Measurements from ENCODE around the gene ZNF764.

The ZNF764 gene

GRCh38 chr16:30566531-30566930 lies 8.4 kb upstream of the ZNF764 start:
- peaks cover 2% of the 10 kb centered on the region for H3K9me3 ChIP-seq (ENCODE audit: insufficient read depth, low read depth, low read length)
- no peak overlapping the region for H3K4ac ChIP-seq (ENCODE audit: low read depth, low read length)
- no peak overlapping the region for H3K23ac ChIP-seq (ENCODE audit: low read length)
- H2AFZ ChIP-seq (ENCODE audit: insufficient read depth, low read length, poor library complexity), result no peak overlapping the region
- H2BK120ac ChIP-seq (ENCODE audit: insufficient read depth, low read length, poor library complexity), result no peak overlapping the region
- H3K9ac ChIP-seq (ENCODE audit: low read length), result no peak overlapping the region
- no peak overlapping the region for H3K4me2 ChIP-seq (ENCODE audit: low read length)
- H3K18ac ChIP-seq (ENCODE audit: low read length), result no peak overlapping the region
- no peak overlapping the region for H2AK5ac ChIP-seq (ENCODE audit: low read length)
- H3K27me3 ChIP-seq (ENCODE audit: insufficient read depth, low read length), result no peaks in the 10 kb centered on the region
- H2BK12ac ChIP-seq (ENCODE audit: low read length), result no peak overlapping the region
- H3K4me1 ChIP-seq (ENCODE audit: control insufficient read depth in 1 of 2, insufficient read depth in 2 of 2, low read length in 2 of 2), result peaks cover 5% of the 10 kb centered on the region in 2 experiments
- WGBS (ENCODE audit: extremely low coverage, insufficient coverage, insufficient read length), result no CpG with 5 or more reads among the region's 4 CpGs
- no peak overlapping the region for H4K12ac ChIP-seq (ENCODE audit: low read depth, low read length)
- no peak overlapping the region for H4K91ac ChIP-seq (ENCODE audit: low read depth, low read length)
- H3K27ac ChIP-seq (ENCODE audit: low read depth, low read length), result no peak overlapping the region
- no peak overlapping the region for H3K14ac ChIP-seq (ENCODE audit: low read length)
- H3K79me2 ChIP-seq (ENCODE audit: control insufficient read depth, insufficient read depth, low read length, poor library complexity), result peaks cover 7% of the 10 kb centered on the region
- H4K8ac ChIP-seq (ENCODE audit: low read depth, low read length), result no peak overlapping the region
- DNase-seq, result no peak
- H3K36me3 ChIP-seq (ENCODE audit: control insufficient read depth in 1 of 2, insufficient read depth in 2 of 2, low read length in 2 of 2), result peaks cover 0 to 3% of the 10 kb centered on the region in 2 experiments
- peaks cover 7% of the 10 kb centered on the region for H3K79me1 ChIP-seq (ENCODE audit: low read length)
- no peak overlapping the region for H3K4me3 ChIP-seq (ENCODE audit: low read depth, low read length)
- no peak overlapping the region for H2BK5ac ChIP-seq (ENCODE audit: low read depth, low read length, poor library complexity)

- Histone ChIP-seq H3K14ac (ENCODE audit: low read length) (no peak overlapping the region), H3K9ac (ENCODE audit: low read length) (no peak overlapping the region), H3K4me3 (ENCODE audit: low read depth, low read length) (no peak overlapping the region), H3K27ac (ENCODE audit: low read depth, low read length) (no peak overlapping the region), H4K8ac (ENCODE audit: low read depth, low read length) (no peak overlapping the region), H3K79me1 (ENCODE audit: low read length) (peaks cover 2% of the 10 kb centered on the region), H3K23ac (ENCODE audit: low read length) (no peak overlapping the region), H2AFZ (ENCODE audit: insufficient read depth, low read length, poor library complexity) (no peak overlapping the region), H2BK5ac (ENCODE audit: low read depth, low read length, poor library complexity) (no peak overlapping the region), H3K9me3 (ENCODE audit: insufficient read depth, low read depth, low read length) (peaks cover 2% of the 10 kb centered on the region), H2AK5ac (ENCODE audit: low read length) (no peak overlapping the region), H2BK120ac (ENCODE audit: insufficient read depth, low read length, poor library complexity) (no peak overlapping the region), H3K36me3 (ENCODE audit: control insufficient read depth in 1 of 2, insufficient read depth in 2 of 2, low read length in 2 of 2) (peaks cover 0 to 3% of the 10 kb centered on the region in 2 experiments), H3K18ac (ENCODE audit: low read length) (no peak overlapping the region), H4K12ac (ENCODE audit: low read depth, low read length) (no peak overlapping the region), H3K4ac (ENCODE audit: low read depth, low read length) (no peak overlapping the region), H3K79me2 (ENCODE audit: control insufficient read depth, insufficient read depth, low read length, poor library complexity) (peaks cover 1% of the 10 kb centered on the region), H3K27me3 (ENCODE audit: insufficient read depth, low read length) (no peaks in the 10 kb centered on the region), H3K4me2 (ENCODE audit: low read length) (no peak overlapping the region), H3K4me1 (ENCODE audit: control insufficient read depth in 1 of 2, insufficient read depth in 2 of 2, low read length in 2 of 2) (peaks cover 3% of the 10 kb centered on the region in 2 experiments), H4K91ac (ENCODE audit: low read depth, low read length) (no peak overlapping the region), H2BK12ac (ENCODE audit: low read length) (no peak overlapping the region)
- no peak for DNase-seq
- no CpG with 5 or more reads among the region's 8 CpGs for WGBS (ENCODE audit: extremely low coverage, insufficient coverage, insufficient read length)
These were observed 7.8 kb upstream of the ZNF764 start for GRCh38 chr16:30565984-30566383.

GRCh38 chr16:30565526-30565925 lies 7.4 kb upstream of the ZNF764 start:
- Histone ChIP-seq H2BK12ac (ENCODE audit: low read length) (no peak overlapping the region), H3K9me3 (ENCODE audit: insufficient read depth, low read depth, low read length) (peaks cover 2% of the 10 kb centered on the region), H3K4me2 (ENCODE audit: low read length) (no peak overlapping the region), H3K9ac (ENCODE audit: low read length) (no peak overlapping the region), H3K4me3 (ENCODE audit: low read depth, low read length) (no peak overlapping the region), H4K12ac (ENCODE audit: low read depth, low read length) (no peak overlapping the region), H3K4ac (ENCODE audit: low read depth, low read length) (no peak overlapping the region), H2AK5ac (ENCODE audit: low read length) (no peak overlapping the region), H4K91ac (ENCODE audit: low read depth, low read length) (no peak overlapping the region), H3K4me1 (ENCODE audit: control insufficient read depth in 1 of 2, insufficient read depth in 2 of 2, low read length in 2 of 2) (no peaks in the 10 kb centered on the region), H3K14ac (ENCODE audit: low read length) (no peak overlapping the region), H3K27me3 (ENCODE audit: insufficient read depth, low read length) (no peaks in the 10 kb centered on the region), H3K79me1 (ENCODE audit: low read length) (no peaks in the 10 kb centered on the region), H4K8ac (ENCODE audit: low read depth, low read length) (no peak overlapping the region), H2BK5ac (ENCODE audit: low read depth, low read length, poor library complexity) (no peak overlapping the region), H2AFZ (ENCODE audit: insufficient read depth, low read length, poor library complexity) (no peak overlapping the region), H3K27ac (ENCODE audit: low read depth, low read length) (no peak overlapping the region), H2BK120ac (ENCODE audit: insufficient read depth, low read length, poor library complexity) (no peak overlapping the region), H3K18ac (ENCODE audit: low read length) (no peak overlapping the region), H3K79me2 (ENCODE audit: control insufficient read depth, insufficient read depth, low read length, poor library complexity) (no peaks in the 10 kb centered on the region), H3K23ac (ENCODE audit: low read length) (no peak overlapping the region), H3K36me3 (ENCODE audit: control insufficient read depth in 1 of 2, insufficient read depth in 2 of 2, low read length in 2 of 2) (peaks cover 0 to 3% of the 10 kb centered on the region in 2 experiments)
- no peak for DNase-seq
- no CpG with 5 or more reads among the region's 7 CpGs for WGBS (ENCODE audit: extremely low coverage, insufficient coverage, insufficient read length)

GRCh38 chr16:30562021-30562420 lies 3.8 kb upstream of the ZNF764 start:
- Histone ChIP-seq H3K27me3 (ENCODE audit: insufficient read depth, low read length) (no peaks in the 10 kb centered on the region), H3K23ac (ENCODE audit: low read length) (no peak overlapping the region), H3K4ac (ENCODE audit: low read depth, low read length) (no peak overlapping the region), H3K4me3 (ENCODE audit: low read depth, low read length) (no peak overlapping the region), H4K12ac (ENCODE audit: low read depth, low read length) (no peak overlapping the region), H3K4me1 (ENCODE audit: control insufficient read depth in 1 of 2, insufficient read depth in 2 of 2, low read length in 2 of 2) (peaks cover 0 to 3% of the 10 kb centered on the region in 2 experiments), H2BK5ac (ENCODE audit: low read depth, low read length, poor library complexity) (no peak overlapping the region), H2BK120ac (ENCODE audit: insufficient read depth, low read length, poor library complexity) (no peak overlapping the region), H3K4me2 (ENCODE audit: low read length) (no peak overlapping the region), H3K18ac (ENCODE audit: low read length) (no peak overlapping the region), H3K79me2 (ENCODE audit: control insufficient read depth, insufficient read depth, low read length, poor library complexity) (peaks cover 6% of the 10 kb centered on the region), H4K8ac (ENCODE audit: low read depth, low read length) (no peak overlapping the region), H2AFZ (ENCODE audit: insufficient read depth, low read length, poor library complexity) (no peak overlapping the region), H3K14ac (ENCODE audit: low read length) (no peak overlapping the region), H2BK12ac (ENCODE audit: low read length) (no peak overlapping the region), H3K9ac (ENCODE audit: low read length) (no peak overlapping the region), H3K79me1 (ENCODE audit: low read length) (peaks cover 13% of the 10 kb centered on the region), H3K9me3 (ENCODE audit: insufficient read depth, low read depth, low read length) (no peaks in the 10 kb centered on the region), H4K91ac (ENCODE audit: low read depth, low read length) (no peak overlapping the region), H3K27ac (ENCODE audit: low read depth, low read length) (no peak overlapping the region), H2AK5ac (ENCODE audit: low read length) (no peak overlapping the region), H3K36me3 (ENCODE audit: control insufficient read depth in 1 of 2, insufficient read depth in 2 of 2, low read length in 2 of 2) (no peaks in the 10 kb centered on the region)
- WGBS (ENCODE audit: extremely low coverage, insufficient coverage, insufficient read length), result no CpG with 5 or more reads among the region's 14 CpGs
- no peak for DNase-seq

All from trophoblast cell (in vitro differentiated cells and primary cell).